ENCODE data around the gene TRIM6. TPM values are rescaled to one million over a fixed set of nuclear protein-coding genes. Genes with fewer than 3 reads are reported as not detected.
A peak's percentile ranks its signal among the peaks of the same experiment; 100 is the strongest.

Gene TRIM6
- total and polyA plus RNA-seq, 9 of the 15 experiments (the other 6 are each of a cell fraction or from before 2014, with no cell fraction given), result 5.0 to 11.8 (median 8.7) TPM

DNA sequence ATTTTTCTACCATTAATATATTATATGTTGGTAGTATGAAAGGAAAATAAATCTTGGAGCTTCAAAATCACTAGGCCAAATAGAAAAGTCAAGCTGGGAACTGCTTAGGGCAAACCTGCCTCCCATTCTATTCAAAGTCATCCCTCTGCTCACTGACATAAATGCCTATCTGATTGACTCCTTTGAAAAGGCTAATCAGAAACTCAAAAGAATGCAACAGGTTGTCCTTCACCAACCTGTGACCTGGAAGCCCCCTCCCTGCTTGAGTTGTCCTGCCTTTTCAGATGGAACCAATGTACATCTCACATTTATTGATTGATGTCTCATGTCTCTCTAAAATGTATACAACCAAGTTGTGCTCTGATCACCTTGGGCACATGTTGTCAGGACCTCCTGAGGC is 25.1 kb downstream of the TRIM6 start:
- Histone ChIP-seq H3K4me3 (no peak overlapping the region), H3K4me1 (replicated peaks in 1 of 2; ENCODE audit: control insufficient read depth in 2 of 2, insufficient read depth in 2 of 2, low read length in 2 of 2) (peaks cover 0 to 10% of the 10 kb centered on the region in 2 experiments; a peak in 3 of 5 replicates), H2AFZ (ENCODE audit: low read depth, low read length) (no peak overlapping the region), H3K79me2 (ENCODE audit: control insufficient read depth, insufficient read depth, low read length) (no peaks in the 10 kb centered on the region), H3K4me2 (ENCODE audit: insufficient read depth, low read length) (no peak overlapping the region; the same call in 1 of the 2 replicates), H3K36me3 (ENCODE audit: control insufficient read depth, insufficient read depth, low read length) (no peaks in the 10 kb centered on the region), H3K9ac (ENCODE audit: insufficient read depth in 1 of 2, low read depth in 2 of 2, low read length in 2 of 2) (no peak overlapping the region), H3K27me3 (ENCODE audit: control insufficient read depth in 2 of 2, insufficient read depth in 2 of 2, low read length in 2 of 2) (no peaks in the 10 kb centered on the region), H3K9me3 (replicated peaks; ENCODE audit: control insufficient read depth, insufficient read depth, low read depth, low read length) (no peaks in the 10 kb centered on the region; the same call in 1 of the 2 replicates), H4K20me1 (replicated peaks; ENCODE audit: control insufficient read depth, insufficient read depth, low read length) (no peaks in the 10 kb centered on the region), H3K27ac (ENCODE audit: extremely low read depth, low read depth, low read length) (no peak overlapping the region), H3K9me1 (ENCODE audit: control insufficient read depth, insufficient read depth, low read length) (no peaks in the 10 kb centered on the region)
- ATAC-seq (no peak), FAIRE-seq (no peak), DNase-seq (ENCODE audit: extremely low read depth in 1 of 4, low spot score in 3 of 4) (no peak)
- no TSS peak for BruUV-seq (replicated peaks)
- intact Hi-C loops (cut with micrococcal nuclease) (no loop called here), in situ Hi-C loops (cut with MboI) (no loop called here)
- POLR2A ChIA-PET, result interaction anchor here (0.7 kb wide), 1 partner anchor 110 kb away, joined by 3 read pairs; no protein-coding TSS in a partner anchor
- TF ChIP-seq CEBPG (CRISPR knock-in tag; IDR thresholded peaks at IDR 0.05) (no peak), CEBPG (tag; conservative IDR thresholded peaks at IDR 0.05 in 1 of 2, IDR thresholded peaks at IDR 0.05 in 1 of 2) (no peak)
- CTCF ChIA-PET (ENCODE audit: low intra/inter-chr PET ratio), result no interaction called here

DNA sequence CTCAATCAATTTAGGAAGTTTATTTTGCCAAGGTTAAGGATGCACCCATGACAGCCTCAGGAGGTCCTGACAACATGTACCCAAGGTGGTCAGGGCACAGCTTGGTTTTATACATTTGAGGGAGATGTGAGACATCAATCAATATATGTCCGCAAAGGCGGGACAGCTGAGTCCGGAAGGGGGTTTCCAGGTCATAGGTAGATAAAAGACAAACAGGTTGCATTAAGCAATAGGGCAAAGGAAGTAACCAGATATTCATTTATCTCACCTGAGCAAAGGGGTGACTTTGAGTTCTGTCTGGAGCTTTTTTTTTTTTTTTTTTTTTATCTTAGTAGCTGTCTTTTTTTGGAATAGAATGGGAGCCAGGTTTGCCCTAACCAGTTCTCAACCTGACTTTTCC is 26.4 kb downstream of the TRIM6 start:
- Histone ChIP-seq H3K9ac (ENCODE audit: insufficient read depth in 1 of 2, low read depth in 2 of 2, low read length in 2 of 2) (no peak overlapping the region), H3K79me2 (ENCODE audit: control insufficient read depth, insufficient read depth, low read length) (no peaks in the 10 kb centered on the region), H3K36me3 (ENCODE audit: control insufficient read depth, insufficient read depth, low read length) (no peaks in the 10 kb centered on the region), H3K4me2 (ENCODE audit: insufficient read depth, low read length) (no peak overlapping the region), H3K9me1 (ENCODE audit: control insufficient read depth, insufficient read depth, low read length) (no peaks in the 10 kb centered on the region), H3K9me3 (replicated peaks; ENCODE audit: control insufficient read depth, insufficient read depth, low read depth, low read length) (no peaks in the 10 kb centered on the region; the same call in 1 of the 2 replicates), H3K27me3 (ENCODE audit: control insufficient read depth in 2 of 2, insufficient read depth in 2 of 2, low read length in 2 of 2) (no peaks in the 10 kb centered on the region), H3K4me3 (no peak overlapping the region), H3K4me1 (replicated peaks in 1 of 2; ENCODE audit: control insufficient read depth in 2 of 2, insufficient read depth in 2 of 2, low read length in 2 of 2) (peaks cover 0 to 10% of the 10 kb centered on the region in 2 experiments; a peak in 3 of 5 replicates), H3K27ac (ENCODE audit: extremely low read depth, low read depth, low read length) (no peak overlapping the region), H4K20me1 (replicated peaks; ENCODE audit: control insufficient read depth, insufficient read depth, low read length) (no peaks in the 10 kb centered on the region), H2AFZ (ENCODE audit: low read depth, low read length) (no peak overlapping the region)
- 43% methylated on average over 3 of the region's 3 CpGs for WGBS (ENCODE audit: insufficient coverage, low coverage, missing lambda C conversion rate)
- TF ChIP-seq SRSF3 (IDR thresholded peaks at IDR 0.05; ENCODE audit: insufficient read depth, low read length), result no peak
- no peak for TF ChIP-seq MTA2 (IDR thresholded peaks at IDR 0.05; ENCODE audit: low read depth)
- peak; percentile 24 for TF ChIP-seq MEIS2 (IDR thresholded peaks at IDR 0.05; ENCODE audit: partially characterized antibody)
- TF ChIP-seq CSDE1 (IDR thresholded peaks at IDR 0.05), result no peak
- TF ChIP-seq CBFA2T3 (IDR thresholded peaks at IDR 0.05), result peak; percentile 30
- no peak for TF ChIP-seq TAF7 (tag; IDR thresholded peaks at IDR 0.05)
- TF ChIP-seq ZNF589 (CRISPR knock-in tag; IDR thresholded peaks at IDR 0.05; ENCODE audit: low read depth), result no peak
- no peak for ATAC-seq
- FAIRE-seq, result no peak
- no peak for DNase-seq (ENCODE audit: extremely low read depth in 1 of 4, low spot score in 3 of 4)
- POLR2A ChIA-PET, result no interaction called here
- CTCF ChIA-PET (ENCODE audit: low intra/inter-chr PET ratio), result no interaction called here
- in situ Hi-C loops (cut with MboI), result no loop called here
- no TSS peak for BruUV-seq (replicated peaks)
- intact Hi-C loops (cut with micrococcal nuclease), result no loop called here
